ENCODE measurements around the gene LGI2. TPM values are rescaled to one million over a fixed set of nuclear protein-coding genes. Genes with fewer than 3 reads are reported as not detected.

LGI2 gene
- polyA plus RNA-seq, 1 of the 3 experiments (the other 2 are of a cell fraction) = not detected

- H3K36me3 ChIP-seq (replicated peaks in 1 of 2; ENCODE audit: control insufficient read depth in 1 of 2, insufficient read depth in 2 of 2, low read length in 1 of 2) = no peaks in the 10 kb centered on the region
- no peaks in the 10 kb centered on the region for H3K4me1 ChIP-seq (ENCODE audit: control insufficient read depth in 1 of 2, insufficient read depth in 2 of 2, low read depth in 1 of 2, low read length in 1 of 2)
- 20% methylated on average over 4 of the region's 5 CpGs for WGBS (ENCODE audit: low lambda C conversion rate)
- no peaks in the 10 kb centered on the region for H3K79me2 ChIP-seq (ENCODE audit: insufficient read depth)
- no peaks in the 10 kb centered on the region for H3K9me3 ChIP-seq
- H3K4me2 ChIP-seq = no peak overlapping the region
- no peak overlapping the region for H3K9ac ChIP-seq
- no peaks in the 10 kb centered on the region for H3K9me2 ChIP-seq
- ChIA-PET CTCF (interaction anchor here (1.0 to 2.8 kb wide), 2 partner anchors 10 to 418 kb away, joined by 3 to 11 read pairs; no protein-coding TSS in a partner anchor), POLR2A (no interaction called here)
- H4K20me1 ChIP-seq (ENCODE audit: insufficient read depth) = no peaks in the 10 kb centered on the region
- DNase-seq = no peak
- no peaks in the 10 kb centered on the region; the same call in 1 of the 2 replicates for H3K27me3 ChIP-seq (ENCODE audit: insufficient read depth)
- no peak overlapping the region for H3K4me3 ChIP-seq (ENCODE audit: low read depth in 2 of 2, low read length in 1 of 2)
- H3K27ac ChIP-seq (ENCODE audit: low read depth in 2 of 2, low read length in 1 of 2) = no peak overlapping the region
- no peak overlapping the region for H2AFZ ChIP-seq (ENCODE audit: low read depth)
- no peaks in the 10 kb centered on the region for H3F3A ChIP-seq (replicated peaks; ENCODE audit: insufficient read depth)
- TF ChIP-seq NFIC (IDR thresholded peaks at IDR 0.05; ENCODE audit: borderline replicate concordance) (no peak), GABPA (IDR thresholded peaks at IDR 0.05; ENCODE audit: low read depth) (no peak), NRF1 (IDR thresholded peaks at IDR 0.05; ENCODE audit: low read depth, low read length) (no peak), FOSL2 (IDR thresholded peaks at IDR 0.05; ENCODE audit: borderline replicate concordance, low read depth) (no peak), CTCF (IDR thresholded peaks at IDR 0.05) (no peak), RFX5 (IDR thresholded peaks at IDR 0.05; ENCODE audit: low read length) (no peak), EZH2phosphoT487 (IDR thresholded peaks at IDR 0.05; ENCODE audit: borderline replicate concordance, low read depth) (no peak), MAX (IDR thresholded peaks at IDR 0.05; ENCODE audit: low read depth) (no peak), TAF1 (IDR thresholded peaks at IDR 0.05; ENCODE audit: borderline replicate concordance, low read depth, low read length) (no peak), SIN3A (IDR thresholded peaks at IDR 0.05; ENCODE audit: borderline replicate concordance, low read depth, low read length) (no peak), USF1 (IDR thresholded peaks at IDR 0.05; ENCODE audit: borderline replicate concordance, low read depth) (no peak), ELF1 (IDR thresholded peaks at IDR 0.05) (no peak), MEF2A (IDR thresholded peaks at IDR 0.05; ENCODE audit: borderline replicate concordance, low read depth) (no peak)
Observed at GRCh38 chr4:24970191-24970590, 60.6 kb downstream of the LGI2 start.

- H3K9me3 ChIP-seq = no peaks in the 10 kb centered on the region; the same call in 1 of the 2 replicates
- H3K9me2 ChIP-seq = no peaks in the 10 kb centered on the region
- H2AFZ ChIP-seq (ENCODE audit: low read depth) = no peak overlapping the region
- CTCF ChIA-PET = interaction anchor here (0.8 to 2.8 kb wide), 3 partner anchors 11 to 798 kb away, joined by 3 to 11 read pairs (median 3); no protein-coding TSS in a partner anchor
- H3K36me3 ChIP-seq (replicated peaks in 1 of 2; ENCODE audit: control insufficient read depth in 1 of 2, insufficient read depth in 2 of 2, low read length in 1 of 2) = no peaks in the 10 kb centered on the region
- H3K27ac ChIP-seq (ENCODE audit: low read depth in 2 of 2, low read length in 1 of 2) = no peak overlapping the region
- no peaks in the 10 kb centered on the region for H4K20me1 ChIP-seq (ENCODE audit: insufficient read depth)
- no peaks in the 10 kb centered on the region; the same call in 1 of the 2 replicates for H3K27me3 ChIP-seq (ENCODE audit: insufficient read depth)
- H3K4me3 ChIP-seq (ENCODE audit: low read depth in 2 of 2, low read length in 1 of 2) = no peak overlapping the region
- POLR2A ChIA-PET = no interaction called here
- no peaks in the 10 kb centered on the region for H3F3A ChIP-seq (replicated peaks; ENCODE audit: insufficient read depth)
- no peak overlapping the region for H3K4me2 ChIP-seq
- no peak overlapping the region for H3K9ac ChIP-seq
- 19% methylated on average over 5 of the region's 6 CpGs for WGBS (ENCODE audit: low lambda C conversion rate)
- no peak for DNase-seq
- no peak for TF ChIP-seq USF2 (IDR thresholded peaks at IDR 0.05; ENCODE audit: borderline replicate concordance, low read depth, low read length)
- TF ChIP-seq RFX5 (IDR thresholded peaks at IDR 0.05; ENCODE audit: low read length) = no peak
- no peak for TF ChIP-seq FOXM1 (IDR thresholded peaks at IDR 0.05; ENCODE audit: low read depth)
- TF ChIP-seq GATA2 (CRISPR knock-in tag; IDR thresholded peaks at IDR 0.05) = no peak
- no peak for TF ChIP-seq TEAD4 (IDR thresholded peaks at IDR 0.05; ENCODE audit: borderline replicate concordance, insufficient read depth)
- TF ChIP-seq MEF2A (IDR thresholded peaks at IDR 0.05; ENCODE audit: borderline replicate concordance, low read depth) = no peak
- TF ChIP-seq POLR2AphosphoS5 (IDR thresholded peaks at IDR 0.05; ENCODE audit: low read depth, low read length) = no peak
- no peak for TF ChIP-seq FOSL2 (IDR thresholded peaks at IDR 0.05; ENCODE audit: borderline replicate concordance, low read depth)
- no peak for TF ChIP-seq EZH2phosphoT487 (IDR thresholded peaks at IDR 0.05; ENCODE audit: borderline replicate concordance, low read depth)
- no peak for TF ChIP-seq PBX3 (IDR thresholded peaks at IDR 0.05)
- no peak for TF ChIP-seq SMC3 (IDR thresholded peaks at IDR 0.05; ENCODE audit: low read depth, low read length)
- TF ChIP-seq RXRA (IDR thresholded peaks at IDR 0.05; ENCODE audit: borderline replicate concordance, low read depth) = no peak
- TF ChIP-seq YY1 (IDR thresholded peaks at IDR 0.05; ENCODE audit: low read depth) = no peak
- H3K79me2 ChIP-seq (ENCODE audit: insufficient read depth) = no peaks in the 10 kb centered on the region
- H3K4me1 ChIP-seq (ENCODE audit: control insufficient read depth in 1 of 2, insufficient read depth in 2 of 2, low read depth in 1 of 2, low read length in 1 of 2) = no peaks in the 10 kb centered on the region
Observed at GRCh38 chr4:24969486-24969885, 61.3 kb downstream of the LGI2 start.

All from SK-N-SH (cell line).